Trophoblast cell (in vitro differentiated cells and primary cell): ENCODE results near the gene BCL11A. TPM values are rescaled to one million over a fixed set of nuclear protein-coding genes. Genes with fewer than 3 reads are reported as not detected.
A peak's percentile ranks its signal among the peaks of the same experiment; 100 is the strongest.

Source experiments
- DNase-seq, 2 donors: peaks; one replicate each; pipeline ENCODE4 v3.0.0-alpha.2; 2016
- H2AFZ ChIP-seq: 2 replicates; pipeline ENCODE4 v1.6.1; 2013; ENCODE audit warnings: low read length, moderate library complexity, mild to moderate bottlenecking; ENCODE audit not compliant: insufficient read depth, poor library complexity
- H2AK5ac ChIP-seq: 2 replicates; pipeline ENCODE4 v1.6.1; 2013; ENCODE audit warnings: mild to moderate bottlenecking, low read length
- H2BK120ac ChIP-seq: 2 replicates; pipeline ENCODE4 v1.6.1; 2013; ENCODE audit warnings: low read length, mild to moderate bottlenecking, moderate library complexity; ENCODE audit not compliant: insufficient read depth, poor library complexity
- H2BK12ac ChIP-seq: 2 replicates; pipeline ENCODE4 v1.6.1; 2013; ENCODE audit warnings: mild to moderate bottlenecking, low read length, moderate library complexity
- H2BK5ac ChIP-seq: 2 replicates; pipeline ENCODE4 v1.6.1; 2013; ENCODE audit warnings: low read length, low read depth, moderate library complexity, mild to moderate bottlenecking; ENCODE audit not compliant: poor library complexity
- H3K14ac ChIP-seq: 2 replicates; pipeline ENCODE4 v1.6.1; 2013; ENCODE audit warnings: mild to moderate bottlenecking, low read length
- H3K18ac ChIP-seq: 2 replicates; pipeline ENCODE4 v1.6.1; 2013; ENCODE audit warnings: mild to moderate bottlenecking, low read length
- H3K23ac ChIP-seq: 2 replicates; pipeline ENCODE4 v1.6.1; 2013; ENCODE audit warnings: low read length
- H3K27ac ChIP-seq: 2 replicates; pipeline ENCODE4 v1.5.1; 2013; ENCODE audit warnings: low read depth, mild to moderate bottlenecking, inconsistent platforms, low read length, moderate library complexity
- H3K27me3 ChIP-seq: 2 replicates; pipeline ENCODE4 v1.6.1; 2013; ENCODE audit warnings: inconsistent platforms, mild to moderate bottlenecking, low read length, moderate library complexity; ENCODE audit not compliant: insufficient read depth
- H3K36me3 ChIP-seq, 2 experiments: 1 replicate in 1 of 2; 2 replicates in 1 of 2; pipeline ENCODE4 v1.6.1; 2013; ENCODE audit warnings: low read length in 2 of 2, mild to moderate bottlenecking in 2 of 2, moderate library complexity in 1 of 2; ENCODE audit not compliant: insufficient read depth in 2 of 2, control insufficient read depth in 1 of 2
- H3K4ac ChIP-seq: 2 replicates; pipeline ENCODE4 v1.6.1; 2013; ENCODE audit warnings: low read depth, mild to moderate bottlenecking, low read length, moderate library complexity
- H3K4me1 ChIP-seq, 2 experiments: 1 replicate in 1 of 2; 2 replicates in 1 of 2; pipeline ENCODE4 v1.6.1; 2013; ENCODE audit warnings: low read length in 2 of 2, mild to moderate bottlenecking in 2 of 2, moderate library complexity in 1 of 2; ENCODE audit not compliant: insufficient read depth in 2 of 2, control insufficient read depth in 1 of 2
- H3K4me2 ChIP-seq: 2 replicates; pipeline ENCODE4 v1.6.1; 2013; ENCODE audit warnings: inconsistent platforms, mild to moderate bottlenecking, low read length, moderate library complexity
- H3K4me3 ChIP-seq: 2 replicates; pipeline ENCODE4 v1.5.1; 2013; ENCODE audit warnings: mild to moderate bottlenecking, low read depth, low read length, inconsistent platforms
- H3K79me1 ChIP-seq: one replicate; pipeline ENCODE4 v1.6.1; 2013; ENCODE audit warnings: low read length
- H3K79me2 ChIP-seq: 2 replicates; pipeline ENCODE4 v1.6.1; 2013; ENCODE audit warnings: low read length, mild to moderate bottlenecking; ENCODE audit not compliant: control insufficient read depth, insufficient read depth, poor library complexity
- H3K9ac ChIP-seq: 2 replicates; pipeline ENCODE4 v1.6.1; 2013; ENCODE audit warnings: mild to moderate bottlenecking, low read length
- H3K9me3 ChIP-seq: 2 replicates; pipeline ENCODE4 v1.6.1; 2013; ENCODE audit warnings: low read depth, mild to moderate bottlenecking, control low read depth, inconsistent platforms, low read length; ENCODE audit not compliant: insufficient read depth
- H4K12ac ChIP-seq: 2 replicates; pipeline ENCODE4 v1.6.1; 2013; ENCODE audit warnings: low read depth, mild to moderate bottlenecking, low read length, moderate library complexity
- H4K8ac ChIP-seq: 2 replicates; pipeline ENCODE4 v1.6.1; 2013; ENCODE audit warnings: low read depth, mild to moderate bottlenecking, low read length, moderate library complexity
- H4K91ac ChIP-seq: one replicate; pipeline ENCODE4 v1.6.1; 2013; ENCODE audit warnings: low read depth, mild to moderate bottlenecking, low read length, moderate library complexity
- WGBS: extraction: QIAGEN DNeasy Blood & Tissue Kit; methylation state at CpG from one replicate; pipeline ENCODE4 v1.1.7; 2013; ENCODE audit warnings: missing lambda C conversion rate; ENCODE audit not compliant: insufficient read length, insufficient coverage; ENCODE audit errors: extremely low coverage; 5-methylcytosine and 5-hydroxymethylcytosine counted together
- polyA plus RNA-seq: library from polyadenylated mRNA; stranded (reverse); fragments of 200-250 nt; gene quantifications from 2 replicates; pipeline ENCODE4 v1.2.3, GENCODE V29; 2013

The BCL11A gene
- 15.6 and 17.9 TPM in 2 replicates for polyA plus RNA-seq

DNA sequence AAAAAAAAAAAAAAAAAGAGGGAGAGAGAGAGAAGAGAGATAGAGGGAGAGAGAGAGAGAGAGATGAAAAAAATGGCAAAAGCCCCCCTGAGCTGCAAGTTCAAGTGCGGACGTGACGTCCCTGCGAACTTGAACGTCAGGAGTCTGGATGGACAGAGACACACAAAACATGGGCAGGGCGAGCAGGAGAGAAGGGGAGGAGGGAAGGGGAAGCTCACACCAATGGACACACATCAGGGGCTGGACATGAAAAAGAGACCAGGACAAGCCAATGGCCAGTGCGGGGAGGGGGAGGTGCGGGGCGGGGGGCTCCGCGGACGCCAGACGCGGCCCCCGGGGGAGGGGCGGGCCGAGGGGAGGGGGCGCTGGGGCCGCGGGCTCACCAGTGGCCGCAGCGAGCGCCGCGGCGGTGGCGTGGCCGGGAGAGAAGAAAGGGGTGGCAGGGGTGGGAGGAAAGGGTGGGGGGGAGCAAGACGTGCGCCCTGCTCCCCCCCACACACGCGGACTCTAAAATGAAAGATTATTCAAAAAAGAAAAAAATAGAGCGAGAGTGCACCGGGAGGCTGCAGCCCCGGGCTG, at the start of gene BCL11A:
Gene BCL11A, minus strand, starts transcription at position 160 of the 579 bp plus-strand sequence. CDS start 384 bp downstream, outside the sequence.
- WGBS: no CpG with 5 or more reads among the region's 35 CpGs
- no peak within 1 kb of the TSS for H2AK5ac ChIP-seq

DNA sequence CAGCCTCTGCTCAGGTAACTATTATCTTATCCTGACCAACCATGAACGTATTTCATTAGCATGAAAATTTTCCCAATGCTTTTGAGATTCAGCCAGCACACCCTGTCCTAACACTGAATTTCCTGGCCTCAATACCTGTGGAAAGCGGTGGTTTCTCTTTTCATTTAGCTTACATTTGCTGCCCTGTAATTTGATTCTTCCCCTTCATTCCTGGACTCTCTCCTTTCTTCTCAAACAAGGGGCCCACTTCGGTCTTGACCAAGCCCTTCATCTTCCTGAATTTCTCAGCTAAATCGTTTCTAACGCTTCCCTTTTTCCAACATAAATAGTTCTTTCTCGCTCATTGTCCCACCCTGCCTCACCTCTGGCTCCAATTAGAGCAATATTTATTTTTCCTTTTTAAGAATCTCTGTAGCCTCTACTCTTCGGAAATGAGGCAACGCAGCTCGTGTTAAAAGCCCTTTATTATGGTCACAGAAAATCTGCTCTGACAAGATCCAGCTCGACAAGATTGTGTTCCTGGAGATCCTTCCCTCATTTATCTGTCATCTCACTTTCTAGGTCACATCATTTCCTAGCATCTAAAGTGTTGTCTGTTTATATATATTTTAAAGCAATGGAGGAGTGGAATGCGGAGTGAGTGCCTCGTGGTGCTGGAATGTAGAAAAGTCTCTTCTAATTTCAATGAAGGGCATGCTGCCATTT, 49.5 kb upstream of the BCL11A start:
- Histone ChIP-seq H3K4me2 (no peak overlapping the region), H3K9me3 (peaks cover 2% of the 10 kb centered on the region), H4K91ac (no peak overlapping the region), H3K79me2 (no peaks in the 10 kb centered on the region), H3K14ac (no peak overlapping the region), H2AFZ (no peak overlapping the region), H3K27ac (no peak overlapping the region), H3K18ac (no peak overlapping the region), H3K4ac (no peak overlapping the region), H2AK5ac (no peak overlapping the region), H3K36me3 (no peaks in the 10 kb centered on the region), H3K9ac (no peak overlapping the region), H3K27me3 (no peaks in the 10 kb centered on the region), H4K12ac (no peak overlapping the region), H4K8ac (no peak overlapping the region), H3K4me3 (no peak overlapping the region), H2BK120ac (no peak overlapping the region), H3K4me1 (peaks cover 4 to 9% of the 10 kb centered on the region in 2 experiments), H2BK5ac (no peak overlapping the region), H2BK12ac (no peak overlapping the region), H3K79me1 (peaks cover 2% of the 10 kb centered on the region), H3K23ac (no peak overlapping the region)
- DNase-seq: peak; percentile 27 to 75
- no CpG with 5 or more reads among the region's 12 CpGs for WGBS

More for the DNA sequence above, at the start of gene BCL11A:
- Histone ChIP-seq H3K36me3 (no peaks in the 10 kb centered on the region), H3K79me2 (peaks cover 18% of the 10 kb centered on the region), H3K4me3 (peak within 1 kb of the TSS; percentile 89), H2AFZ (peak within 1 kb of the TSS; percentile 82), H3K18ac (peak within 1 kb of the TSS; percentile 91), H3K4me1 (peaks cover 8 to 9% of the 10 kb centered on the region in 2 experiments), H3K9ac (peak within 1 kb of the TSS; percentile 78), H3K23ac (no peak within 1 kb of the TSS), H3K27ac (peak within 1 kb of the TSS; percentile 62), H2BK12ac (peak within 1 kb of the TSS; percentile 50), H2BK120ac (peak within 1 kb of the TSS; percentile 82), H3K4ac (peak within 1 kb of the TSS; percentile 77), H4K12ac (peak within 1 kb of the TSS; percentile 80), H3K4me2 (peak within 1 kb of the TSS; percentile 97), H3K79me1 (peaks cover 33% of the 10 kb centered on the region), H3K9me3 (peaks cover 3% of the 10 kb centered on the region), H3K14ac (peak within 1 kb of the TSS; percentile 81), H2BK5ac (peak within 1 kb of the TSS; percentile 87), H4K91ac (peak within 1 kb of the TSS; percentile 76), H3K27me3 (no peaks in the 10 kb centered on the region), H4K8ac (peak within 1 kb of the TSS; percentile 78)
- peak; percentile 34 to 62 for DNase-seq

DNA sequence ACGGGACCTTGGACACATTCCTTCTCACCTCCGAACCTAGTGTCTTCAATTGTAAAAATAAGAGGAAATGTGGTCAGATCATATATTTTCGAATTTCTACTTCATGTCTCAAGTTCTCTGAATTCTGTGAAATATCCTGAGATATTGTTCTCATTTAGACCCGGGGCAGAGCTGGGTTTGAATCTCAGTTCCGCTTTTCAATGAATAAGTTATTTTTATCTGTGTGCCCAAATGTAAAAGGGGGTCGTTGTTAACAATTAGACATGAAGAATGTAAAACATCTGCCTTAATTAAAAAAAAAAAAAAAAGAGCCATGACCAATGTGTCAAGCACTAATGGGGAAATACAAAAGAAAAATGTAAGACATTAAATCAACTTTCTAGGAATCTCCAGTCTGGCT, 48.9 kb upstream of the BCL11A start:
- no CpG with 5 or more reads among the region's 6 CpGs for WGBS
- H3K36me3 ChIP-seq: no peaks in the 10 kb centered on the region
- no peak overlapping the region for H2BK120ac ChIP-seq

DNA sequence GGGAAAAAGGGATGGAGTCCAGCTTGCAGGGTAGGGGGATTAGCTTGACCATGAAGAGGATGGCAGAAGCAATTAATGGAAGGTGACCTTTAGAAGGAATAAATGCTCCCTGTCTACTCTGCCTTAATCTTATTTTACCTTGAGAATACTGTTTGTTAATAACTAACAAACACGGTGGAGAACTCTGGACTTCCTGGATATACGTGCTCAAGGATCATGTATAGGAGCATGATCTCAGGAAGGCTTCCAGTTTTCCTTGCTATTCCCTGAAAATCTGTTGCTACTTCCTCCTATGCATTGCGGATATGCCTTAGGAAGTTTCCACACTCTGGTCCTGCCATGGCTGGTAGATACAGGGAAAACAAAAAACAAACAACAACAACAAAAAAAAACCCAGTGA, 44.8 kb upstream of the BCL11A start:
- H2AFZ ChIP-seq: no peak overlapping the region
- no peak overlapping the region for H3K18ac ChIP-seq
- no peak overlapping the region for H2BK5ac ChIP-seq
- no peaks in the 10 kb centered on the region for H3K9me3 ChIP-seq
- H3K4ac ChIP-seq: no peak overlapping the region
- no peaks in the 10 kb centered on the region for H3K27me3 ChIP-seq
- peaks cover 2% of the 10 kb centered on the region for H3K79me1 ChIP-seq
- no peak overlapping the region for H3K23ac ChIP-seq
- no peaks in the 10 kb centered on the region for H3K79me2 ChIP-seq
- no peak overlapping the region for H3K9ac ChIP-seq
- no CpG with 5 or more reads among the region's 3 CpGs for WGBS
- no peak overlapping the region for H4K8ac ChIP-seq
- no peaks in the 10 kb centered on the region for H3K36me3 ChIP-seq
- no peak overlapping the region for H3K4me2 ChIP-seq
- no peak overlapping the region for H2BK120ac ChIP-seq
- H4K12ac ChIP-seq: no peak overlapping the region
- DNase-seq: peak in 1 of 2 donors; percentile 27
- H3K4me1 ChIP-seq: peaks cover 4% of the 10 kb centered on the region in 2 experiments
- no peak overlapping the region for H2AK5ac ChIP-seq
- H3K14ac ChIP-seq: no peak overlapping the region
- no peak overlapping the region for H4K91ac ChIP-seq
- H3K27ac ChIP-seq: no peak overlapping the region
- H3K4me3 ChIP-seq: no peak overlapping the region
- no peak overlapping the region for H2BK12ac ChIP-seq

More for the DNA sequence above, 48.9 kb upstream of the BCL11A start:
- Histone ChIP-seq H2AK5ac (no peak overlapping the region), H3K4me3 (no peak overlapping the region), H4K91ac (no peak overlapping the region), H3K4me1 (peaks cover 4 to 9% of the 10 kb centered on the region in 2 experiments), H3K18ac (no peak overlapping the region), H2BK5ac (no peak overlapping the region), H3K79me2 (no peaks in the 10 kb centered on the region), H3K4me2 (no peak overlapping the region), H3K9me3 (peaks cover 2% of the 10 kb centered on the region), H3K4ac (no peak overlapping the region), H4K12ac (no peak overlapping the region), H4K8ac (no peak overlapping the region), H3K23ac (no peak overlapping the region), H3K79me1 (peaks cover 2% of the 10 kb centered on the region), H3K27ac (no peak overlapping the region), H2BK12ac (no peak overlapping the region), H2AFZ (no peak overlapping the region), H3K14ac (no peak overlapping the region), H3K9ac (no peak overlapping the region), H3K27me3 (no peaks in the 10 kb centered on the region)
- peak in 1 of 2 donors; percentile 39 for DNase-seq
